Endothelial cell of umbilical vein (primary cell): Measurements from ENCODE around the gene BCO2.

Source experiments
- CTCF ChIP-seq, 2 donors: IDR thresholded peaks; 1 replicate in 1 of 2; 2 replicates in 1 of 2; pipeline ENCODE4 v1.5.1; 2011; ENCODE audit warnings: low read length in 2 of 2, mild to moderate bottlenecking in 2 of 2, moderate library complexity in 2 of 2, control low read depth in 1 of 2, inconsistent platforms in 1 of 2, low read depth in 1 of 2; ENCODE audit not compliant: insufficient read depth in 1 of 2; ENCODE audit errors: extremely low read depth in 1 of 2
- EZH2 ChIP-seq: IDR thresholded peaks from 2 replicates; pipeline ENCODE4 v1.6.1; 2012; ENCODE audit warnings: borderline replicate concordance, low read depth, mild to moderate bottlenecking, moderate library complexity, low read length, inconsistent platforms; ENCODE audit not compliant: severe bottlenecking
- FOS ChIP-seq: IDR thresholded peaks from 2 replicates; pipeline ENCODE4 v1.6.1; 2011; ENCODE audit warnings: mild to moderate bottlenecking, low read length, moderate library complexity, borderline replicate concordance; ENCODE audit not compliant: insufficient read depth
- GATA2 ChIP-seq: IDR thresholded peaks from 2 replicates; pipeline ENCODE4 v1.7.0; 2011; ENCODE audit warnings: low read depth, mild to moderate bottlenecking, moderate library complexity, mixed read lengths, low read length; ENCODE audit not compliant: insufficient read length, insufficient read depth
- JUN ChIP-seq: IDR thresholded peaks from 2 replicates; pipeline ENCODE4 v1.6.1; 2011; ENCODE audit warnings: borderline replicate concordance, low read depth; ENCODE audit not compliant: insufficient read length, insufficient read depth
- MAX ChIP-seq: IDR thresholded peaks from 2 replicates; pipeline ENCODE4 v1.6.1; 2011; ENCODE audit not compliant: insufficient read depth, insufficient read length
- MYC ChIP-seq: IDR thresholded peaks from one replicate; pipeline ENCODE4 v1.6.1; 2011; ENCODE audit warnings: mild to moderate bottlenecking, low read depth, low read length
- POLR2A ChIP-seq: IDR thresholded peaks from 2 replicates; pipeline ENCODE4 v1.6.1; 2012; ENCODE audit warnings: low read depth, mild to moderate bottlenecking, control low read depth, low read length
- POLR2AphosphoS5 ChIP-seq: IDR thresholded peaks from 2 replicates; pipeline ENCODE4 v1.6.1; 2012; ENCODE audit warnings: low read depth, mild to moderate bottlenecking, control low read depth, low read length, moderate library complexity; ENCODE audit not compliant: insufficient read depth

DNA sequence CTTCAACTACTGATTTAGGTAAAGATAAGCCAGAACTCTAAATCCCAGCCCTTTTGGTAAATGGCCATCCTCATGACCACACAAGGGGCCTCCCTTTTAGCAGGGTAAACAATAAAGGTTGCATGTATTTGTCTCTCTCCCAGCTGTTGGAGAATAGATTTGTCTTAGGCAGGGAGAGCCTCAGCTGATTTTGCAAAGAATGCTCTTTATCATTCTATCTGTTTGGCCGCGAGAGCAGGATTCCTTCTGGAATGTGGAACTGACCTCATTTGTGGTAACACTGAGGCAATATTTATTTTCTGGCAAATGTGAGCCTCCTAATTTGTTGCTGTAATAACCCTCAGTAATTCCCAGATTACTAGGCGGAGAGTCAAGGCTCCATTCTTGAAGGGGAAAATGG is 66.2 kb downstream of the BCO2 start:
- no peak for TF ChIP-seq CTCF (IDR thresholded peaks at IDR 0.05; ENCODE audit: extremely low read depth in 1 of 2, insufficient read depth in 1 of 2, low read depth in 1 of 2, low read length in 2 of 2)
- TF ChIP-seq POLR2AphosphoS5 = no peak
- no peak for TF ChIP-seq POLR2A
- TF ChIP-seq JUN = no peak
- TF ChIP-seq EZH2 = no peak
- TF ChIP-seq GATA2 = no peak
- no peak for TF ChIP-seq MAX
- no peak for TF ChIP-seq MYC
- no peak for TF ChIP-seq FOS
